ENCODE measurements around the gene GLP1R.

The GLP1R gene

DNA sequence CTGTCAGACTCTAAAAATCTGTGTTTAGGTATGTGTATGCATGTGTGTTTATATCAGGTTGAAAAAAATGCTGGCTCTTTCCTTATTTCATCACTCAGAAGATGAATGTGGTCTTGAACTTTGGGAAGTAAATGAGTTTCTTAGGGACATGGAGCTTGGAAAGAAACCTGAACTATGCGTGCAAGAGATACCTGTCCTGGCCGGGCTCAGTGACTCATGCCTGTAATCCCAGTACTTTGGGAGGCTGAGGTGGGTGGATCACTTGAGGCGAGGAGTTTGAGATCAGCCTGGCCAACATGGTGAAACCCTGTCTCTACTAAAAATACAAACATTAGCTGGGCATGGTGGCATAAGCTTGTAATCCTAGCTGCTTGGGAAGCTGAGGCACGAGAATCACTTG is 4.4 kb upstream of the GLP1R start:
- DNase-seq (ENCODE audit: low read depth in 2 of 2): no peak

GRCh38 chr6:39047434-39048327 is 900 bp upstream of the GLP1R start:
- no peak for DNase-seq (ENCODE audit: low read depth in 2 of 2)

- no peak for DNase-seq (ENCODE audit: low read depth in 2 of 2)
Measured at GRCh38 chr6:39049575-39050283, 1.1 kb downstream of the GLP1R start.

- DNase-seq (ENCODE audit: low read depth in 2 of 2): no peak
Measured at GRCh38 chr6:39050453-39051112, 2.0 kb downstream of the GLP1R start.

GRCh38 chr6:39051399-39052122 is 3.0 kb downstream of the GLP1R start:
- DNase-seq (ENCODE audit: low read depth in 2 of 2): no peak

GRCh38 chr6:39053016-39053624 is 4.5 kb downstream of the GLP1R start:
- no peak for DNase-seq (ENCODE audit: low read depth in 2 of 2)

DNA sequence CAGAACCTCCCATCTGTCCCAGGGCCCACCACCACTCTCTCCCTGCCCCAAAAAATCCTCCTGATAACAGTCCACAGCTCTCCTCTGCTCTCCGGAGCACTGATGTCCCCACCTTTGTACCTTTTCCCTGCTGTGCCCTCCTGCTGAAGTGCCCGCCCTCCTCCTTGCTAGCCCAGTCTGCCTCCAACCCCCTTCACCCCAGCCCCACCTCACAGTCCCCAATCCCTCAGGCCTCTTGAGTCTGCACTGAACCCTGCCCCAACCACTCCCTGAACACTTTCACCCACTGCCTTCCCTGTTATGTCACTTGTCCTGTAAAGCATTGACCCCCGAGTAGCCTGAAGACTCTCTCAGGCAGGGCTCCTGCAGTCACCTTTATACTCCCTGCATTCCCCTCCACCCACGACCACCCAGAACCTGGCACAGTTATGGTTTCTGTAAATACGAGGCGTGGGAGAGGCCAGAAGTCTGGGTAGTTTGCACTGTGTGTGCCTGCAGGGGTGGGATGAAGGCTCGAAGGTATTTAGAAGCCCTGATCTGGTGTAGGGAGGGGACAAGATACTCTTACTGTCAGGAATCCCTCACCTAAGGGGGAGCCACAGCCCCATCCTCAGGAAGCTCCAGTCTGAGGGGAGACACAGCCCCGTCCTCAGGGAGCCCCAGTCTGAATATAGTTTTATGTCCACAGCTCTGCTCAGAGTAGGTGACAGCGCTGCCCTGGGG is 5.4 kb downstream of the GLP1R start:
- DNase-seq (ENCODE audit: low read depth in 2 of 2): no peak

DNA sequence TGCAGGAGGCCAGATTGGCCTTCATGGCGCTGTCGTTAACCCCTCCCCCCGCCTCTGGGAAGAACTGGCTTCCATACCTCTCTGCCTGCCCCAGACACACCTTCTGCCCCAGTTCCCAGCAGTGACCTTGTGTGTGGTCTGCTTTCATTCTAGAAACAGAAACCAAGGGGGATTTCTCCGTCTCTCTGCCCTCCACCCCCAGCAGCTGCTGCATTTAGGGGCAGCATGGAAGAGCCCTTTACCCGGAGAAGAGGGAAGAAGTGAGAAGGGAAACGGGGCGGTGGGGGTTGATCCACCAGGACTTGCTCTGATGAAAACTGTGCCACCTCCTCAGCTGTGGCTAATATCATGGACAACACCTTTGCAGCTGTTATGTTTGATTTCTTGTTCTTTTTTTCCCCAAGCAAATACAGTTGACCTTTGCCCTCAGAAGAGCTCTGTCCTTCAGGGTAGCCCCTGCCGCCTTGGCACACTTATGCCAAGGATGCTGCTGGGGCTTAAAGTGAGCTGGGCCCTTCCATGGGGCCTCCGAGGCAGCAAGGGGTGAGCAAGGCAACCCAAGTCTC is 6.1 kb downstream of the GLP1R start:
- DNase-seq (ENCODE audit: low read depth in 2 of 2): no peak

DNA sequence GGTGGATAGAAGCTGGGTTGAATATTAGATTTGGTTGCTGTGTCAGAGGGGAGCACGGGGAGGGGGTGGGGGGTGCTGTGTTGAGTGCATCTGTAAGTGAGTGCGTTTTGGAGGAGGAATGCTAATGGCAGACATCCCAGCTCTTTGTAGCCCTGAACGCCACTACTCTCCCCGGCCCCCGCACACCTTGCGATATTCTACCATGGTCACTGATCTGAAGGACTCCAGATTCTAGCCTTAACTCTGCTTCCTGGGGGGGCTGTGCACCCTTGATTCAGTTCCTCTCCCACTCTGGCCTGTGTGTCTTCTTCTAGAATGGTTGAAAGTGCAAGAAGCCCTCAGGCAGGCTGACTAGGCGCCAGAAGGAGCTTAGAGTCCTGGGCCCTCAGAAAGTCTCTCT is 7.1 kb downstream of the GLP1R start:
- no peak for DNase-seq (ENCODE audit: low read depth in 2 of 2)

- DNase-seq (ENCODE audit: low read depth in 2 of 2): no peak
Measured at GRCh38 chr6:39056191-39056590, 7.6 kb downstream of the GLP1R start.

DNA sequence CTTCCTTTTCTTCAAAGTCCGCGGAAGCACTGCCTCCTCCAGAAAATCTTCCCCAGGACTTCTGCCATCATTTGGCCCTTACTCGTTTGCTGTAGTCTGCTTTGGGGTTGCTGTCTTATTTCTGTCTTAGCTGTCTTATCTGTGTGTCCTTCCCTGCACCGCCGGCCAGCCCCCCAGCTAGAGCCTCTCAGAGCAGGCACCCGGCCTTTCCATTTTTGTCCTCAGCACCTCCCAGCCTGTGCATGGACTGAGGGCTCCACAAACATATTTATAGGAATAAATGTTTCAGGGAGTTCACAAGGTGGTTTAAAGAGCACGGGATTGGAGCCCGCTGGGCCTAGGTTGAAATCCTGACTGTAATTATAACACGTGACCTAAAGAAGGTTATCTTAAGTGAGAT is 8.1 kb downstream of the GLP1R start:
- no peak for DNase-seq (ENCODE audit: low read depth in 2 of 2)

GRCh38 chr6:39057251-39058155 is 8.9 kb downstream of the GLP1R start:
- DNase-seq (ENCODE audit: low read depth in 2 of 2): no peak

GRCh38 chr6:39058471-39059147 is 10.0 kb downstream of the GLP1R start:
- no peak for DNase-seq (ENCODE audit: low read depth in 2 of 2)

- no peak for DNase-seq (ENCODE audit: low read depth in 2 of 2)
Measured at GRCh38 chr6:39059496-39060310, 11.1 kb downstream of the GLP1R start.

- no peak for DNase-seq (ENCODE audit: low read depth in 2 of 2)
Measured at GRCh38 chr6:39060467-39061160, 12.0 kb downstream of the GLP1R start.

GRCh38 chr6:39061182-39061581 is 12.6 kb downstream of the GLP1R start:
- DNase-seq (ENCODE audit: low read depth in 2 of 2): no peak

DNA sequence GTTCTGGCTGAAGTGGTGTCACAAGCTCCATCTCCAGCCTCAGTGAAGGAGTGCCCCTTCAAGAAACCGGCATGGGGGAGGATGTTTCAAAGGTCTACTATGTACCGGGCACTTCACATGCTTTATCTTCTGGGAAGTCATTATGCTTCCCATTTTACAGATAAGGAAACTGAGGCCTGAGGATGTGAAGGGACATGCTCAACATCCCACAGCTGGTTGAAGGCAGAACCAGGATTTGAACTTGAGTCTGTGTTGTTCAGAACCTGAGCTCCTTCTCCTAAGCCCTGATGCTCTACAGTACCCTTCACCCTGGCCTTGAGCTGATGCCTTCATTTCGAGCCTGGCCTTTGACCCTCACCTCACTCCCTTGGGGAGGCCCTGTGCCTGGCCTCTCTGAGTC is 13.0 kb downstream of the GLP1R start:
- DNase-seq (ENCODE audit: low read depth in 2 of 2): no peak

Measured in stimulated activated CD8-positive, alpha-beta memory T cell treated with anti-CD3 and anti-CD28 coated beads, Interleukin-7, amount 100 ng/mL, for 4 hours (primary cell).